HG03571 (cell line): ENCODE results near the gene DCBLD1.
A peak's percentile ranks its signal among the peaks of the same experiment; 100 is the strongest.

Experiments used
- ATAC-seq: cut with Tn5 transposase; IDR thresholded peaks from one replicate; pipeline ENCODE4 v1.9.1; 2021; ENCODE audit not compliant: unreplicated experiment

DCBLD1 gene

DNA sequence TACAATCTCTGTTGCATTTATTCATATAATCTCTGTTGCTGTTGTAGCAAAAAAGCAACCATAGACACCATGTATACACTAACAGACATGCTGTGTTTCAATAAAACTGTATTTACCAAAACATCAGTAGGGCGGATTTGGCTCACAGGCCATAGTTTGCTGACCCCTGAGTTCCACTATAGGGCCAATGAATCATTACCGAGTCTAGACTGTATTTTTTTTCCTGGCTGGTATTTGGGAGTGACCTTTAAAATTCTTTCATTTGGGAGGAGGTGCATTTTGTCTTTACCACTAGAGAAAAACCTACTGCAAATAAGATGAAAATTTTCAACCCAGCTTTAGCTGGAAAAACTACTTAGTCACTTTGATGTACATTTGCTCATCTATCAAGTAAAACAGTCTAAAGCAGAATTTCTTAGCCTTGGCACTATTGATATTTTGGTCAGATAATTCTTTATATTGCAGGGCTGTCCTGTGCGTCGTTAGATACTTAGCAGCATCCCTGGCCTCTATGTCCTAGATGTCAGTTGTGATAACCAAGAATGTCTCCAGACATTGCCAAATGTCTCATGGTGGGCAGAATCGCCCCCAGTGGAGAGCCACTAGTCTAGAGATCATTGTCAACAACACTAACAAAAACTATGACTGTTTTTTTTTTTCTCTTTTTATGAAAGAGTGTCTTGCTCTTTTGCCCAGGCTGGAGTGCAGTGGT, 39.5 kb downstream of the DCBLD1 start:
- no peak for ATAC-seq

DNA sequence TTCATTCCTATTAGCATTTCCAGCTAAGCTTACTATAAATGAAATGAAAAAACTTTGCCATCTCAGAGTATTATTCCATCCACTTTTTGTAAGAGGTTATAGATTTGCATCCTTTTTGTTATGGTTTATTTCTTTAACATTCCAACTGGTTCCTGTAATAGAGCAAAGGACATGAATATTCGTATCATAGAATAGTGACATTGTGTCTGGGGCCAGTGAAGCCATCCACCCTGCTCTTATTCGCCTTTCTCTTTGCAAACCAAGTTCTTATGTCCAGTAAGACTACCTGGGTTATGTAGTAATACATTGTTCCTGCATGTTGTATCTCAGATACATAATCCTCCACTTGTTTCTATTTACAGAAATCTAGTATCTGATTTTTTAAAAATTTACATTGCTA, 43.1 kb downstream of the DCBLD1 start:
- no peak for ATAC-seq

- ATAC-seq: no peak
Observed at GRCh38 chr6:117530467-117531242, 48.2 kb downstream of the DCBLD1 start.

GRCh38 chr6:117531346-117531745, 48.9 kb downstream of the DCBLD1 start:
- ATAC-seq: no peak

GRCh38 chr6:117531809-117532725, 49.6 kb downstream of the DCBLD1 start:
- no peak for ATAC-seq

DNA sequence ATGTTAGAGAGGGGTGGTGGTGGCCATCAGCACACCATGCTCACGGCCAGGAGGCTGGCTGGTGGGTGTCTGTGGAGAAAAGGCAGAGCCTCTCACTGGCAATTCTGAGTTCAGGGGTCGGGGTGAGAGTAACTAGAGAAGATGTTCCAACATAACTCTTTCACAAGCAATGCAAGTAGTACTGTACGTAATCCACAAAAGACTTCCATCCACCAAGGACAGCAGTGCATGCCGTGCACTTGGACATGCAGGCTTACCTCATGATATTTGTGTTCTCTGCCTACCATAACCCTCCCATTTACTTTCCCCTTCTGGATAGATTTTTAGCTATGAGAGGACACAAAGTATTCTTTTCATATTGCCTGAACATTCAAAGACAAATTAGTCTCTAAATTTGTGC, 51.3 kb downstream of the DCBLD1 start:
- ATAC-seq: no peak

- no peak for ATAC-seq
Observed at GRCh38 chr6:117534974-117535373, 52.5 kb downstream of the DCBLD1 start.

DNA sequence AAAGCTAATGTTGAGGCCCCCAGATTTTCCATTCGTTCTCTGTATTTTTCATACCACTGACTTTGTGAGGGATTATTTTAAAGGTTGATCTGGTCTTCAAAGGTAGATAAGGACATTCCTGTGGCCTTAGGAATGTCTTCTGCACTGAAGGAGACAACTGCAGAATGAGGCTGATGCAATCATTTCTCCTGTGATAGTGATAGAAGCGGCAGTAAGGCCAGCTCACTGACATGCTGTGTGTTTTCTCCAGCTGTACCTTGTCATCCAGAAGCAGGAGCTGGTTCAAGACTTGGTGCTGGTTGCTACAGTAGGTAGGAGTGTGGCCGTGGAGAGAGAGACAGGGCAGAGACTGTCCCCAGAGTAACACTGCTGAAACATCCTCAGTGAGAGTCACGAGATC, 53.8 kb downstream of the DCBLD1 start:
- ATAC-seq: no peak

- no peak for ATAC-seq
Observed at GRCh38 chr6:117538615-117539014, 56.1 kb downstream of the DCBLD1 start.

DNA sequence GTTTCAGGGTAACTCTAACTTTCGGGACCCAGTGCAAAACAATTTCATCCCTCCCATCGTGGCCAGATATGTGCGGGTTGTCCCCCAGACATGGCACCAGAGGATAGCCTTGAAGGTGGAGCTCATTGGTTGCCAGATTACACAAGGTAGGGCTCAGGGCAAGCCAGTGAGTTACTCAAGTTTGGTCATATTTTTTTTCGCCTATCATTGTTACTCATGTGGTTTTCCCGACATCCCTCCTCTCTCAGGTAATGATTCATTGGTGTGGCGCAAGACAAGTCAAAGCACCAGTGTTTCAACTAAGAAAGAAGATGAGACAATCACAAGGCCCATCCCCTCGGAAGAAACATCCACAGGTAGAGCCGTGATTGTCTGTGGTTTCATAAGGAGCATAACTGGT, 58.2 kb downstream of the DCBLD1 start:
- no peak for ATAC-seq

GRCh38 chr6:117542493-117542892, 60.0 kb downstream of the DCBLD1 start:
- no peak for ATAC-seq

DNA sequence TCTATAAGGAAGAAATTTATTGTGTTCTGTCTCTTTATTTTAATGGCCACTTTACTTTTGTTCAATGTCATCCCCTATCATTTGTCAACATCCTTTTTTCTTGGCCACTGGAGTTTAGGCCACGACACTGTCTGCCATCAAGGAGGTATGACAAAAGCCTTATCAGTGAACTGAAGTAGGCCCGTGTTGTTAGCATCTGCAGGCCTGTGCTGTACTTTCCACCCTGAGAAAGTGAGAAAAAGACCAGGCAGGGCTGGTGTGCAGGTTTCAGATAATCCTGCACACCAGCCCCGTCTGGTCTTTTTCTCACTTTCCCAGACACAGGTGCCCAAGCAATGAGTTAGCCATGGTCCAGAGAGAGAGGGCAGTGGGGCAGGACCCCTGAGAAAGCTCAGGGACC, 62.2 kb downstream of the DCBLD1 start:
- ATAC-seq: no peak

DNA sequence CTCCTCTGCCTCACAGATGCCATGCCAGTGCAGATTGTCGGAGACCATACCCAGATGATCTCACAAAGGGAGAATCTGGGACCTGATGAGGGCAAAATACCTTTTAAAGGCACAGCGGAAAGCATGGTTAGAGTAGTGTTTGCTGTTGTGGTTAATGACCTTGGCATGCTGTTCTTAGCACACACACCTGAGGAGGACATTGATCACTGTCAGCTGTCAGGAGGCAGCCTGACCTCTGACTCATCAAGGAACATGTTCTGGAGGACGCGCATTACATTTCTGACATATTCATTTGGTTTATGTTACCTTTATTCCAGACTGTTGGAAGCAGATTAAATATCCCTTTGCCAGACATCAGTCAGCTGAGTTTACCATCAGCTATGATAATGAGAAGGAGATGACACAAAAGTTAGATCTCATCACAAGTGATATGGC, 62.7 kb downstream of the DCBLD1 start:
- ATAC-seq: no peak

GRCh38 chr6:117546674-117547073, 64.2 kb downstream of the DCBLD1 start:
- no peak for ATAC-seq

- ATAC-seq: peak; percentile 40
Observed at GRCh38 chr6:117547688-117548621, 65.5 kb downstream of the DCBLD1 start.

- ATAC-seq: no peak
Observed at GRCh38 chr6:117548797-117549301, 66.4 kb downstream of the DCBLD1 start.

- ATAC-seq: no peak
Observed at GRCh38 chr6:117549611-117550010, 67.1 kb downstream of the DCBLD1 start.

DNA sequence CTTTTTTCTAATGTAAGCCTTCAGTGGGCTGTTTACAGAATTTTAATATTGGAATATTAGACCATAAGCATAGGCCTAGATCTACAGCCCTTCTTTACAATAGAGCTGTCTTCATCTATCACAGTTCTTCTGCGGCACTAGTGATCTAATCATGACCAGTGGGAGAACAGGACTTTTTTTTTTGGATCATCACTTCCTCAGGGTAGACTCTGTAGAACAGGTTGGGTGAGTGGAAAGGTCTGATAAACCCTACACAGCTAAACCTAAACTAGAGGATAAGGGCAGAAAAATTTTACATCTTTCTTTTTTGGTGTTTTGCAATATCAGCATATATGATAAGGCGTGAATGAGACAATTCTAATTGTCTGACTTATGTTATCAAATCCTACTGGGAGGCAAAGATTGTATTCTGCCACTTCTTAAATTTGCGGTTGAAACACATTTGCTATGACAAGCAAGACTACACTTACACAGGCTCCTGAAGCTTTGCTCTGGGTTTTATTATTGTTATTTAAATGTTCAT, 67.7 kb downstream of the DCBLD1 start:
- no peak for ATAC-seq

GRCh38 chr6:117550618-117551242, 68.3 kb downstream of the DCBLD1 start:
- ATAC-seq: no peak
